SK-N-SH (cell line): ENCODE results near the gene PPP1R27. TPM values are rescaled to one million over a fixed set of nuclear protein-coding genes. Genes with fewer than 3 reads are reported as not detected.

ENCODE experiments used
- CTCF ChIA-PET: fragments of 300-600, 350-600 bp; formaldehyde crosslinking; extraction: SDS; loops from one replicate; lab custom pipeline; 2021; lab: Yijun Ruan, JAX
- POLR2A ChIA-PET: fragments of 350-600 bp; sonication (Branson Sonifier 250); formaldehyde crosslinking; extraction: SDS; loops from one replicate; lab custom pipeline; 2020; ENCODE audit warnings: antibody characterized with exemption, inconsistent platforms; lab: Yijun Ruan, JAX
- DNase-seq: peaks from one replicate; pipeline ENCODE4 v3.0.0; 2012
- H2AFZ ChIP-seq: fragments of 200-600 bp; sonication (generic); 2 replicates; pipeline ENCODE4 v1.8.1; 2016; ENCODE audit warnings: antibody characterized with exemption, mild to moderate bottlenecking, low read depth
- H3F3A ChIP-seq: fragments of 200-600 bp; sonication (generic); replicated peaks from 2 replicates; pipeline ENCODE3; 2016; ENCODE audit warnings: antibody characterized with exemption, mild to moderate bottlenecking; ENCODE audit not compliant: insufficient read depth
- H3K27ac ChIP-seq, 2 experiments: fragments of 200-500 bp in 1 of 2; fragments of 200-600 bp in 1 of 2; sonication (Bioruptor generic) in 1 of 2; sonication (generic), shearing (Covaris generic) in 1 of 2; 2 replicates each; pipeline versions ENCODE4 v1.5.1 to v1.6.1; 2014 to 2016; ENCODE audit warnings: low read depth in 2 of 2, inconsistent platforms in 1 of 2, low read length in 1 of 2, mild to moderate bottlenecking in 1 of 2, mixed read lengths in 1 of 2
- H3K27me3 ChIP-seq: fragments of 200-600 bp; sonication (generic), shearing (Covaris generic); 2 replicates; pipeline ENCODE4 v1.6.1; 2016; ENCODE audit warnings: mixed run types; ENCODE audit not compliant: insufficient read depth
- H3K36me3 ChIP-seq, 2 experiments: fragments of 200-500 bp in 1 of 2; fragments of 200-600 bp in 1 of 2; sonication (Bioruptor generic) in 1 of 2; sonication (generic) in 1 of 2; replicated peaks in 1 of 2; 2 replicates each; pipeline versions ENCODE3 to v1.5.1; 2014 to 2016; ENCODE audit warnings: low read length in 1 of 2, mild to moderate bottlenecking in 1 of 2; ENCODE audit not compliant: insufficient read depth in 2 of 2, control insufficient read depth in 1 of 2
- H3K4me1 ChIP-seq, 2 experiments: fragments of 200-500 bp in 1 of 2; fragments of 200-600 bp in 1 of 2; sonication (Bioruptor generic) in 1 of 2; sonication (generic), shearing (Covaris generic) in 1 of 2; 2 replicates each; pipeline versions ENCODE4 v1.5.1 to v1.6.1; 2014 to 2016; ENCODE audit warnings: low read depth in 1 of 2, low read length in 1 of 2, mixed run types in 1 of 2; ENCODE audit not compliant: insufficient read depth in 2 of 2, control insufficient read depth in 1 of 2
- H3K4me2 ChIP-seq: fragments of 200-600 bp; sonication (generic), shearing (Covaris generic); 2 replicates; pipeline ENCODE4 v1.6.1; 2017; ENCODE audit warnings: mixed run types
- H3K4me3 ChIP-seq, 2 experiments: fragments of 200-500 bp in 1 of 2; fragments of 200-600 bp in 1 of 2; sonication (Bioruptor generic) in 1 of 2; sonication (generic), shearing (Covaris generic) in 1 of 2; 2 replicates each; pipeline versions ENCODE4 v1.5.1 to v1.8.1; 2014 to 2016; ENCODE audit warnings: low read depth in 2 of 2, inconsistent platforms in 1 of 2, low read length in 1 of 2, mild to moderate bottlenecking in 1 of 2, mixed read lengths in 1 of 2, moderate library complexity in 1 of 2
- H3K79me2 ChIP-seq: fragments of 200-600 bp; sonication (generic); 2 replicates; pipeline ENCODE4 v1.8.1; 2017; ENCODE audit warnings: mild to moderate bottlenecking; ENCODE audit not compliant: insufficient read depth
- H3K9ac ChIP-seq: fragments of 200-600 bp; sonication (generic); 2 replicates; pipeline ENCODE4 v1.6.1; 2017; ENCODE audit warnings: mixed run types
- H3K9me2 ChIP-seq: fragments of 200-600 bp; sonication (generic); 2 replicates; pipeline ENCODE4 v1.6.1; 2017; ENCODE audit warnings: mixed run types
- H3K9me3 ChIP-seq: fragments of 200-600 bp; sonication (generic); 2 replicates; pipeline ENCODE4 v1.6.1; 2017; ENCODE audit warnings: mixed run types, mild to moderate bottlenecking, moderate library complexity
- H4K20me1 ChIP-seq: fragments of 200-600 bp; sonication (generic); 2 replicates; pipeline ENCODE4 v1.6.1; 2017; ENCODE audit warnings: mild to moderate bottlenecking, mixed run types; ENCODE audit not compliant: insufficient read depth
- CHD2 ChIP-seq: fragments of 150-350 bp; IDR thresholded peaks from 2 replicates; pipeline ENCODE4 v1.6.1; 2018; ENCODE audit warnings: low read length; ENCODE audit not compliant: partially characterized antibody
- CTCF ChIP-seq: fragments of 200-600 bp; sonication (generic); IDR thresholded peaks from 2 replicates; pipeline ENCODE4 v1.6.1; 2017; ENCODE audit warnings: antibody characterized with exemption, mild to moderate bottlenecking, moderate library complexity
- EP300 ChIP-seq, 2 experiments: IDR thresholded peaks; 2 replicates each; pipeline versions ENCODE4 v1.4.0 to v1.6.1; 2012; ENCODE audit warnings: borderline replicate concordance in 1 of 2, low read depth in 1 of 2, low read length in 1 of 2
- EZH2phosphoT487 ChIP-seq: fragments of 200-600 bp; sonication (generic); IDR thresholded peaks from 2 replicates; pipeline ENCODE4 v1.6.1; 2017; ENCODE audit warnings: low read depth, mixed run types, mild to moderate bottlenecking, antibody characterized with exemption, moderate library complexity, borderline replicate concordance
- FOXJ3 ChIP-seq: sonication (generic); formaldehyde crosslinking; IDR thresholded peaks from 2 replicates; pipeline ENCODE4 v1.5.1; 2020; ENCODE audit warnings: mild to moderate bottlenecking, missing genetic modification reagents
- IRF3 ChIP-seq: fragments of 150-350 bp; IDR thresholded peaks from 2 replicates; pipeline ENCODE4 v1.6.1; 2016; ENCODE audit warnings: mild to moderate bottlenecking, low read depth, low read length
- MAX ChIP-seq: IDR thresholded peaks from 2 replicates; pipeline ENCODE4 v1.4.0; 2012; ENCODE audit warnings: low read depth
- MXI1 ChIP-seq: IDR thresholded peaks from 2 replicates; pipeline ENCODE4 v1.6.1; 2012; ENCODE audit warnings: mild to moderate bottlenecking, low read depth, low read length, improper control_type of control experiment
- NRF1 ChIP-seq: IDR thresholded peaks from 2 replicates; pipeline ENCODE4 v1.6.1; 2012; ENCODE audit warnings: low read depth, mild to moderate bottlenecking, low read length
- POLR2AphosphoS5 ChIP-seq: IDR thresholded peaks from 2 replicates; pipeline ENCODE4 v1.6.1; 2012; ENCODE audit warnings: low read depth, low read length
- RAD21 ChIP-seq: IDR thresholded peaks from 2 replicates; pipeline ENCODE4 v1.6.1; 2012; ENCODE audit warnings: mild to moderate bottlenecking, low read length
- RCOR1 ChIP-seq: fragments of 150-350 bp; IDR thresholded peaks from 2 replicates; pipeline ENCODE4 v1.6.1; 2017; ENCODE audit warnings: antibody characterized with exemption, low read length
- REST ChIP-seq: IDR thresholded peaks from 2 replicates; pipeline ENCODE4 v1.6.1; 2012; ENCODE audit warnings: mild to moderate bottlenecking, low read depth, low read length, moderate library complexity
- RFX5 ChIP-seq: IDR thresholded peaks from 2 replicates; pipeline ENCODE4 v1.6.1; 2012; ENCODE audit warnings: mild to moderate bottlenecking, improper control_type of control experiment, low read length
- SIN3A ChIP-seq: IDR thresholded peaks from 2 replicates; pipeline ENCODE4 v1.6.1; 2012; ENCODE audit warnings: low read depth, mild to moderate bottlenecking, low read length, moderate library complexity, borderline replicate concordance
- SMC3 ChIP-seq: IDR thresholded peaks from 2 replicates; pipeline ENCODE4 v1.6.1; 2012; ENCODE audit warnings: low read depth, low read length, improper control_type of control experiment
- TEAD4 ChIP-seq: IDR thresholded peaks from 2 replicates; pipeline ENCODE4 v1.4.0; 2012; ENCODE audit warnings: mild to moderate bottlenecking, borderline replicate concordance; ENCODE audit not compliant: insufficient read depth
- USF1 ChIP-seq: IDR thresholded peaks from 2 replicates; pipeline ENCODE4 v1.4.0; 2012; ENCODE audit warnings: low read depth, borderline replicate concordance
- ZBTB33 ChIP-seq: IDR thresholded peaks from 2 replicates; pipeline ENCODE4 v1.4.0; 2012; ENCODE audit warnings: low read depth, borderline replicate concordance
- WGBS: methylation state at CpG from one replicate; pipeline ENCODE4 v1.1.6; 2017; ENCODE audit warnings: low lambda C conversion rate; 5-methylcytosine and 5-hydroxymethylcytosine counted together
- polyA plus RNA-seq, 3 experiments: library from polyadenylated mRNA; depleted of rRNA; stranded (reverse); fragments of >200 nt; gene quantifications; 2 replicates each; pipeline ENCODE4 v1.2.3, GENCODE V29; 2012

PPP1R27 gene
- polyA plus RNA-seq, 1 of the 3 experiments (the other 2 are of a cell fraction) = 0.07 TPM

GRCh38 chr17:81821603-81822311 lies 13.1 kb downstream of the PPP1R27 start (continued):
- TF ChIP-seq RCOR1 (no peak), MXI1 (peak; percentile 24; the same call in 1 of the 2 replicates), NRF1 (0 out of 2 replicates have a peak, but pooled peaks have one; percentile 7), RFX5 (no peak), MAX (no peak), USF1 (no peak), CHD2 (no peak), SIN3A (no peak), REST (no peak), POLR2AphosphoS5 (no peak), FOXJ3 (CRISPR knock-in tag) (no peak), EZH2phosphoT487 (no peak), SMC3 (peak; percentile 48), RAD21 (peak; percentile 46)

GRCh38 chr17:81821147-81821546 lies 13.7 kb downstream of the PPP1R27 start:
- peaks cover 0 to 11% of the 10 kb centered on the region in 2 experiments; a peak in 1 of 4 replicates for H3K4me1 ChIP-seq
- no peak overlapping the region for H3K4me2 ChIP-seq
- POLR2A ChIA-PET = interaction anchor here (1.4 kb wide), 1 partner anchor 12 kb away, joined by 4 read pairs; the partner anchor contains the start of gene MCRIP1
- CTCF ChIA-PET = interaction anchor here (1.2 to 2.6 kb wide), 4 partner anchors 8 to 99 kb away, joined by 3 to 17 read pairs (median 3); no protein-coding TSS in a partner anchor
- H3K9me3 ChIP-seq = no peaks in the 10 kb centered on the region
- no peak overlapping the region for H2AFZ ChIP-seq
- no peak for DNase-seq
- no peaks in the 10 kb centered on the region; the same call in 1 of the 2 replicates for H3K27me3 ChIP-seq
- peaks cover 10% of the 10 kb centered on the region; the same call in 1 of the 2 replicates for H4K20me1 ChIP-seq
- H3K36me3 ChIP-seq = peaks cover 0 to 5% of the 10 kb centered on the region in 2 experiments
- H3K9ac ChIP-seq = no peak overlapping the region
- no peaks in the 10 kb centered on the region for H3K9me2 ChIP-seq
- H3K4me3 ChIP-seq = no peak overlapping the region
- 93% methylated on average over 8 of the region's 8 CpGs for WGBS
- no peaks in the 10 kb centered on the region for H3F3A ChIP-seq
- 0 out of 2 replicates have a peak, but pooled peaks cover 3% of the 10 kb centered on the region for H3K79me2 ChIP-seq
- no peak overlapping the region; a peak in 1 of 4 replicates for H3K27ac ChIP-seq
- TF ChIP-seq IRF3 = no peak
- TF ChIP-seq USF1 = no peak
- TF ChIP-seq ZBTB33 = no peak
- TF ChIP-seq TEAD4 = no peak
- TF ChIP-seq EP300 (IDR thresholded peaks at IDR 0.05; ENCODE audit: borderline replicate concordance in 1 of 2, low read depth in 1 of 2, low read length in 1 of 2) = no peak
- no peak for TF ChIP-seq CTCF
- TF ChIP-seq MXI1 = no peak
